Right lung (tissue), 5 donors: ENCODE results near the gene DGAT2L6. TPM values are rescaled to one million over a fixed set of nuclear protein-coding genes. Genes with fewer than 3 reads are reported as not detected.

Experiments used
- polyA plus RNA-seq, 5 donors: library from polyadenylated mRNA; unstranded; fragments of 120-200 nt; gene quantifications; one replicate each; pipeline versions ENCODE4 v1.2.1 to v1.2.3, GENCODE V29; 2013; ENCODE audit warnings: inconsistent platforms in 1 of 5, low replicate concordance in 1 of 5; ENCODE audit not compliant: insufficient read length in 5 of 5, insufficient read depth in 1 of 5

Gene DGAT2L6
- polyA plus RNA-seq, 5 donors, result 0.09 TPM; not detected in 4

Other genes with a start within 250 kb of the DGAT2L6 start
- not detected for gene AWAT2, start 127.5 kb upstream of the DGAT2L6 start, polyA plus RNA-seq
- gene OTUD6A, start 115.0 kb upstream of the DGAT2L6 start, polyA plus RNA-seq, result not detected
- gene IGBP1, start 44.0 kb upstream of the DGAT2L6 start, polyA plus RNA-seq, result 100 to 1,000 TPM in 4 of 5 donors, 10 to 100 TPM in 1; 83.4 to 120 (median 111) TPM
- gene AWAT1, start 57.2 kb downstream of the DGAT2L6 start, polyA plus RNA-seq, result under 1 TPM in 3 of 5 donors, not detected in 2; 0.08 to 0.40 (median 0.14) TPM
- gene P2RY4, start 82.7 kb downstream of the DGAT2L6 start, polyA plus RNA-seq, result under 1 TPM; 0.33 to 0.62 (median 0.40) TPM
- gene ARR3, start 90.9 kb downstream of the DGAT2L6 start, polyA plus RNA-seq, result 1 to 10 TPM in 3 of 5 donors, under 1 TPM in 2; 0.56 to 2.1 (median 1.3) TPM
- 1 to 10 TPM in 4 of 5 donors, under 1 TPM in 1; 0.73 to 1.3 (median 1.2) TPM for gene RAB41, start 104.7 kb downstream of the DGAT2L6 start, polyA plus RNA-seq
- 10 to 100 TPM; 47.6 to 66.6 (median 55.5) TPM for gene PDZD11, start 112.4 kb downstream of the DGAT2L6 start, polyA plus RNA-seq
- gene KIF4A, start 112.6 kb downstream of the DGAT2L6 start, polyA plus RNA-seq, result 10 to 100 TPM; 10.0 to 30.4 (median 17.7) TPM
- gene GDPD2, start 245.8 kb downstream of the DGAT2L6 start, polyA plus RNA-seq, result under 1 TPM; 0.13 to 0.21 (median 0.14) TPM